Stimulated activated CD8-positive, alpha-beta memory T cell treated with anti-CD3 and anti-CD28 coated beads, Interleukin-15, amount 100 ng/mL, for 24 hours (primary cell): ENCODE data around the gene RGMB.
A peak's percentile ranks its signal among the peaks of the same experiment; 100 is the strongest.
"Not testable (repeated sequence)": the region's sequence is repeated elsewhere in the genome, so short reads cannot be mapped to it uniquely, and the experiment has no call there.

ENCODE experiments used
- DNase-seq: peaks from one replicate; pipeline ENCODE4 v3.0.0-alpha.2; 2020; ENCODE audit warnings: low read depth

Gene RGMB, protein sequence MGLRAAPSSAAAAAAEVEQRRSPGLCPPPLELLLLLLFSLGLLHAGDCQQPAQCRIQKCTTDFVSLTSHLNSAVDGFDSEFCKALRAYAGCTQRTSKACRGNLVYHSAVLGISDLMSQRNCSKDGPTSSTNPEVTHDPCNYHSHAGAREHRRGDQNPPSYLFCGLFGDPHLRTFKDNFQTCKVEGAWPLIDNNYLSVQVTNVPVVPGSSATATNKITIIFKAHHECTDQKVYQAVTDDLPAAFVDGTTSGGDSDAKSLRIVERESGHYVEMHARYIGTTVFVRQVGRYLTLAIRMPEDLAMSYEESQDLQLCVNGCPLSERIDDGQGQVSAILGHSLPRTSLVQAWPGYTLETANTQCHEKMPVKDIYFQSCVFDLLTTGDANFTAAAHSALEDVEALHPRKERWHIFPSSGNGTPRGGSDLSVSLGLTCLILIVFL

DNA sequence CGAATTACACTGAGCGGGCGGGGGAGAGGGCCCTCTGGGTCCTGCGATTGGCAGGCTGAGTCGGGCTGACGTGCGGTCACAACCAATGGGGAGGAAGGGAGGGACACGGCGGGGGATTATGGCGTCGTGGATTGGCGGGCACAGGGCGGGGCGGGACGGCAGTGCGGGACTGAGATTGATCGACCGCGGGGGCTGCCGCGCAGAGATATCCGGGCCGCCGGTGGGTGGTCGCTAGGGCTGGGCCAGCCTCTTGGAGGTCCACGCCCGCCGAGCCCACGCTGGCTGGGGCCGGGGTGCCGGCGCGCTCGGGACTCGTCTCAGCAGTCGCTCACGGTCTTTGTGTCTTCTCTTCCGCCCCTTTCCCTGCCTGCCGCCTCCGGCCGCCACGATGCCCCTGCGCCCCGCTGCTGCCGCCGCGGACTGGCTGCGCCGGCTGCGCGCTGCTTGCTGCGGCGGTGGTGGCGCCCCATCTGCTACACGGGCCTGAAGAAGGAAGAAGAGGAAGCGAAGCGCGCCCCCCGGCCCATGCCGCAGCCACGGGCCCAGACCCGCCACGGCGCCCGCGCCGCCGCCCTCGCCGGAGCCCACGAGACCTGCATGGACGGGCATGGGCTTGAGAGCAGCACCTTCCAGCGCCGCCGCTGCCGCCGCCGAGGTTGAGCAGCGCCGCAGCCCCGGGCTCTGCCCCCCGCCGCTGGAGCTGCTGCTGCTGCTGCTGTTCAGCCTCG, at the start of gene RGMB:
Gene RGMB, plus strand, starts transcription at position 200 of the 728 bp plus-strand sequence. Its CDS starts 408 bp downstream, at position 608.
- peak; percentile 64 for DNase-seq

DNA sequence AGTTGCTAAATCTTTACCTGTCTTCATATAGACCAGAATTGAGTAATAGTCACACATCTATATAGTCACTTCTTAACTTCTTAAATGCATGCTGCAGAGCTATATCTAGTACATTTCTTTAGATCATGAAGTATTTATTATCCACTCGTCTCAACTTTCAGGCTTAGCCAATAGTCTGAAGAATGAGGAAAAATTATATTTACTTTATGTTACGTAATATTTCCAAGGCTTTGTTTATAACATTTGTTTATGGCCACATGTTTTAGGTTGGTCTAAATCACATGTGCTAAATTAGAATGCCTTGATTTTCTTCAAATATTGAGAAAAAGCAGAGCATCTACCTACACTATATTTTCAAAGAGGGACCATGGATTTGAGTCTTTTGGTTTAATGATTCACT, 47.2 kb upstream of the RGMB start:
- DNase-seq: no peak

DNA sequence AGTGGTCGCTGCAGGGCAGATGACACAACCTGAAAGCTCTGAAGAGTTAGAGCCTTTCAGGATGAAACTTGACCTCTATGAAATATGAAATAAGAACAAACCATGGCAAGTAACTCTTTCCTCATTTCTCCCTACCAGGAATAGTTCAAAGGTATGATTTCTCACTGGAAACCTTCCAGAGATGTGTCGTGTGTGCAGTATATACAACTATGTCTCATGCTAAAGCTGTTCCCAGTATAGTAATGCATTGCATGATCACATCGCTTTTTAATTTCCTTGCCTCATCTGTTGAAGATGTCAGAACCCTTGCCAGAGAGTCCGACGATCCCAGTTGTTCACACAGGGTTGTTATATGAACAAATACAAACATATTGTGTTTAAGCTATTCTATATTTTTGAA, 45.8 kb upstream of the RGMB start:
- DNase-seq: no peak

DNA sequence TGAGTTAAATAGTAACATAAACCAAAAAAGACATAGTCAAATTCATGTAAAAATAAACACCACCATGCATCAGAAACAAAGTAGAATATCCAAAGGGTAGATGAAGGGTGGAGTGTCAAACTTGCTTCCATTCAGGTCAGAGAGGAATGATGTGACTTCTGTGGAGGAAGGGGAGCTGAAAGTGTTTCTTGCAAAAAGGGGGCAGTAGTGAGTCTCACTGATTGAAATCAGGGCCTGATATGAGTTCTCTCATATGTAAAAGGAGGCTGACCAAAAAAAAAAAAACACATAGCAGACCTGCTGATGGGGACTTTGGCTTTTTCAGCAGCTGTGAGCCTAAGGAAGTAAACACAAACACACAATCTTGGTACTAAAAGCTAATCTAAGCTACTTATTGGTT, 38.8 kb upstream of the RGMB start:
- DNase-seq: no peak

DNA sequence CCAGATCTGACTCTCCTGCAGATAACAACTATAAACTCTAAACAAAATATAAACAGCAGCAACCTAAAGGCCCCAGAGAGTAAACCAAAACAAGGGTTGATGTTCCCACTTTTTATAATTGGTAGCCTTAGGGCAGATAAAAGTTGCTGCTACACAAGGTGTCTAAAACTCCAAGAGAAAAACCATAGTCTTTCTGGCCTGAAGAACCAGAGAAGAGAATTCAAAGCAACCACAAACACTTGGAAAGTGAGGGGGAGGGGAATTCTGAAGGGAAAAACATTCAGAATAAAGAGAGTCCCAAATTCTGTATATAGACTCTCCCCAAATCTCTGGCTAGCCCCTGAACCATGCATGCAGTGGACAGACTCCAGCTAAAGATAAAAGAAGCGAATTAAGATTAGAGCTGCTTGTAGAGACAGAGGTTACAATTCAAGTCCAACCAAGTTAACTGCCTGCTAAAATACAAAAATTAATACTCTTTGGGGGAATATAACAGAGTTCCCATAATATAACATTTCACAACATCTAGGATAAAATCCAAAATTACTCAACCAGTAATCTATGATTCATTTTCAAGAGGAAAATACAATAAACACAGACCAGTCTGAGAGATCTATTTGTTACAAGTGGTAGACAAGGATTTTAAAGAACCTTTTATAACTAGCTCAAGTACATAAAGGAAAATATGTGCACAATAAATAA, 37.5 kb upstream of the RGMB start:
- no peak for DNase-seq

DNA sequence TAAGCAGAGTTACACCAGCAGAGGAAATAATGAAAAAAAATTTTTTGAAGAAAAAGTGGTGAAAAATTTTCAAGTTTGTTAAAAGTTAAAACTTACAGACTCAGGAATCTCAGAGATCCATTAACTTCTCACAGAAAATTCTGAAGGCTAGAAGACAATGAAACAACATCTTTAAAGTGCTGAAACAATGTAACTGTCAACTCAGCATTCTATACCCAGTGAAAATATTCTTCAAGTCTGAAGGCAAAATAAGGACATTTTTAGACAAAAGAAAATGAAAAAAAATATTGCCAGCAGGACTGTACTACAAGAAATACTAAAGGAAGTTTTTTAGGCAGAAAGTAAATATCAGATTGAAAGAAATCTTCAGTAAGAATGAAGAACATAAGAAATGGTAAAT, 36.7 kb upstream of the RGMB start:
- no peak for DNase-seq

DNA sequence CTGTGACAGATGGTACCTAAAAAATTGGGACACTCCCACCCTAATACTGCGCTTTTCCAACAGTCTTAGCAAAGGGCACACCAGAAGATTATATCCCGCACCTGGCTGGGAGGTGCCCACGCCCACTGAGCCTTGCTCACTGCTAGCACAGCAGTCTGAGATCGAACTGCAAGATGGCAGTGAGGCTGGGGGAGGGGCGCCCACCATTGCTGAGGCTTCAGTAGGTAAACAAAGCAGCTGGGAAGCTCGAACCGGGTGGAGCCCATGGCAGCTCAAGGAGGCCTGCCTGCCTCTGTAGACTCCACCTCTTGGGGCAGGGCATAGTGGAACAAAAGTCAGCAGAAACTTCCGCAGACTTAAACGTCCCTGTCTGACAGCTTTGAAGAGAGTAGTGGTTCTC, 36.0 kb upstream of the RGMB start:
- not testable (repeated sequence) for DNase-seq

DNA sequence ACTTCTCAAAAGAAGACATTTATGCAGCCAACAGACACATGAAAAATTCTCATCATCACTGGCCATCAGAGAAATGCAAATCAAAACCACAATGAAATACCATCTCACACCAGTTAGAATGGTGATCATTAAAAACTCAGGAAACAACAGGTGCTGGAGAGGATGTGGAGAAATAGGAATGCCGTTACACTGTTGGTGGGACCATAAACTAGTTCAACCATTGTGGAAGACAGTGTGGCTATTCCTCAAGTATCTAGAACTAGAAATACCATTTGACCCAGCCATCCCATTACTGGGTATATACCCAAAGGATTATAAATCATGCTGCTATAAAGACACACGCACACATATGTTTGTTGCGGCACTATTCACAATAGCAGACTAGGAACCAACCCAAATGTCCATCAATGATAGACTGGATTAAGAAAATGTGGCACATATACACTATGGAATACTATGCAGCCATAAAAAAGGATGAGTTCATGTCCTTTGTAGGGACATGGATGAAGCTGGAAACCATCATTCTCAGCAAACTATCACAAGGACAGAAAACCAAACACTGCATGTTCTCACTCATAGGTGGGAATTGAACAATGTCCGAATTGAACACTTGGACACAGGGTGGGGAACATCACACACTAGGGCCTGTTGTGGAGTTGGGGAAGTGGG, 34.8 kb upstream of the RGMB start:
- DNase-seq: not testable (repeated sequence)

DNA sequence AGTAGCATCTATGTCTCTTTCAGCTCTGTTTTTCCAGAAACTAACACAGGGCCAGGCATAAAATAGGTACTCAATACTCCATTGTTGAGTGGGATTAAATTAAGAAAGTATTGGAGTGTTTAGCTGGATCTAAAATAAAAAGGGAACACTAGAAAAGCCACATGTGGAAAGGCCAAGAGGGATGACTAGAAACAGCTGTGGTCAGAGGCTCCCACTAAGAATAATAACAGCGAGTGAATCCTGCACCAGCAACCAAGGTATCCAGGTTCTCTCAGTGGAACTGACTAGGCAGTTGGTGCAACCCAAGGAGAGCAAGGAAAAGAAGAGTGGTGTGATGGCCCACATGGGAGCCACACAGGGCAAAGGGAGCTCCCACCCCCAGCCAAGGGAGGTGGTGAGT, 31.5 kb upstream of the RGMB start:
- DNase-seq: no peak

DNA sequence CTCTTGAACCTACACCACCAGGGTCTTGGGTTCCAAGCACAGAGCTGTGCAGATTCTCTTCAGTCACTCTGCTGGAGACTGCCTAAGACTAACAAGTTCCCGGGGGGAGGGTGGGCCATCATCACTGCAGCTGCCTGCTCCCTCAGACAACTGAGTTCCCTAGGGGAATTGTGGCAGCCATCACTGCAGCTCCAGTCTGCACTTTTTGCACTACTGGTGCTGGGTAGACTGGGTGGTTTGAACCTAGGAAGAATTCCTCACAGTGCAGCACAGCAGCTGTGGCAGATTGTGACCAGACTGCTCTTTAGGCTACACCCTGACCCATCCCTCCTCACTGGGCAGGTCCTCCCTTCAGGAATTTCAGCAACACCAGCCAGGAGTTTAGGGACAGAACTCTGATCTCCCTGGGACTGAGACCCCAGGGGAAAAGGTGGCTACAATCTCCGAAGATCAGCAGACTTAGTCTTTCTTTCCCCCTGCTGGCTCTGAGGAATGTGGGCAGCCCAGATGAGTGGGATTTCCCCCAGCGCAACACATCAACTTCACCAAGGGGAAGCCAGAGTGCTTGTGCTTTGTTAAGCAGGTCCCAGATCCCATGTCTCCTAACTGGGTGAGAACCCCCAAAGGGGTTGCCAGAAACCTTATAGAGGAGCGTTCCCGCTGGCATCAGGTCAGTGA, 30.9 kb upstream of the RGMB start:
- DNase-seq: no peak

DNA sequence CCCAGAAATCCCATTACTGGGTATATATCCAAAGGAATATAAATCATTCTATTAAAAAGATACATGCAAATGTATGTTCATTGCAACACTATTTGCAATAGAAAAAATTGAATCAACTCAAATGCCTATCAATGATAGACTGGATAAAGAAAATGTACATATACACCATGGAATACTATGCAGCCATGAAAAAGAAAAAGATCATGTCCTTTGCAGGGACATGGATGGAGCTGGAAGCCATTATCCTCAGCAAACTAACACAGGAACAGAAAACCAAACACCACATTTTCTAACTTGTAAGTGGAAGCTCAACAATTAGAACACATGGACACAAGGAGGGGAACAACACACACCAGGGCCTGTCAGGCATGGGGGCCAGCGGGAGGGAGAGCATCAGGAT, 25.2 kb upstream of the RGMB start:
- not testable (repeated sequence) for DNase-seq

DNA sequence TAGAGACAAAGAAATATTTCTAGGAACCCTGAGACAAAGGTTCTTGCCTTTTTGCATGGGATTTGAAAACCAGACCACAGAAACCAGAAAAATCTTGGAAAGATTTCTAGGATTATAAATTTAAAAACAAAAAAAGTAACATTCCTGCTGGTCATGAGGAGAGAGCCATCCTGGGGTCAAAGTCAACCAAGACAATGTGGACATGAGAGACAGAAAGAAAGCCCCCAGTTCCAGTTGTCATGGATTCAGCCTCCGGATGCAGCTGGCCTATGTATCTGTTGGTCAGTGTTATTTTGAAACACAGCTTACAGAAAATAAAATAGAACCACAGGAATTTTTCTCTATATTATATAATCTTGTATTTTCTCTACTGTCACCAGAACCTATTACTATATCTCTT, 24.4 kb upstream of the RGMB start:
- DNase-seq: no peak

DNA sequence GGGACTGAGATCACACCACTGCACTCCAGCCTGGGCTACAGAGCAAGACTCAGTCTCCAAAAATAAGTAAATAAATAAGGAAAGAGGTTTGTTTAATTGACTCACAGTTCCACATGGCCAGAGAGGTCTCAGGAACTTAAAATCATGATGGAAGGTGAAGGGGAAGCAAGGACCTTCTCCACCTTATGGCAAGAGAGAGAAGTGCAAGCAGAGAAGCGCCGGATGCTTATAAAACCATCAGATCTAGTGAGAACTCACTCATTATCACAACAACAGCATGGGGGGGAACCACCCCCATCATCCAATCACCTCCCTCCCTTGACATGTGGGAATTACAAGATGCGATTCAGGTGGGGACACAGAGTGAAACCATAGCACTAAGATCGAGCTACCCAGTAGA, 22.8 kb upstream of the RGMB start:
- no peak for DNase-seq

DNA sequence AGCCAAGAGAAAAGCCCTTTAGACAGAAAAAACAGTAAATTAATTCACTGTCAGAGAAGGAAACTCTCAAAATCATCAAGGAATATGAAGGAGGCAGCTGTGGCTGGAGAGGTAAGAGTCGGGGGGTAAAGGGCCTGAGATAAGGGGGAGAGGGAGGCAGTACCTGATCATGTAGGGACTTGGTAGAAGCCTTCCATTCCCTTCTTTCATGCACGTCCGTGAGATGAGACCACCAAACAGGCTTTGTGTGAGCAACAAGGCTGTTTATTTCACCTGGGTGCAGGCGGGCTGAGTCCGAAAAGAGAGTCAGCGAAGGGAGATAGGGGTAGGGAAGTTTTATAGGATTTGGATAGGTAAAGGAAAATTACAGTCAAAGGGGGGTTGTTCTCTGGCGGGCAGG, 21.1 kb upstream of the RGMB start:
- not testable (repeated sequence) for DNase-seq

DNA sequence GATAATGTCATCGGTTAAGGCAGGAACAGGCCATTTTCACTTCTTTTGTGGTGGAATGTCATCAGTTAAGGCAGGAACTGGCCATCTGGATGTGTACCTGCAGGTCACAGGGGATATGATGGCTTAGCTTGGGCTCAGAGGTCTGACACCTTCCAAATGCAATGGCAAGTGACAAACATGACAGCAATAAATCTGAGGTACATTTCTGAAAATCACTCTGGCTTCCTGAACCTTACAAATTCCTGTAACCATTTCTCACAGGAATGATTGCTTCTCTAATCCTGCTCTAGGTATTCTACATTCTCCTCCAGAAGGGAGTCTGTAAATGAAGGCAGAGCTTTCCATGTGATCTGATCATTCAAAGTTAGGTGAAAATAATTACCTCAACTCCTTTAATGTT, 20.7 kb upstream of the RGMB start:
- not testable (repeated sequence) for DNase-seq

DNA sequence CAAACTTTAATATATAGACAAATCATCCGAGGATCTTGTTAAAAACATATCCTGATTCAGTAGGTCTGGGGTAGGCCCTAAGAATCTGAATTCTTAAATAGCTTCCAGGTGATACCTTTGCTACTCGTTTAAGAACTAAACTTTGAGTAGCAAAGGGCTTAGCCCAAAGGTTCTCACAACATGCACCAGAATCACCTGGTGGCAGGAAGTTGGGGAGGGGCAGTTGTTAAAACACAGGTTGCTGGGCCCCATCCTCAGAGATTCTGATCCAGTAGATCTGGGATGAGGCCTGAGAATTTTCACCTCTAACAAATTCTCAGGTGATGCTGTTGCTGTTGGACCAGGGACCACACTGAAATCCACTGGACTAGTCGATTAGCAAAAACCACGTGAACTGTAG, 20.0 kb upstream of the RGMB start:
- no peak for DNase-seq

DNA sequence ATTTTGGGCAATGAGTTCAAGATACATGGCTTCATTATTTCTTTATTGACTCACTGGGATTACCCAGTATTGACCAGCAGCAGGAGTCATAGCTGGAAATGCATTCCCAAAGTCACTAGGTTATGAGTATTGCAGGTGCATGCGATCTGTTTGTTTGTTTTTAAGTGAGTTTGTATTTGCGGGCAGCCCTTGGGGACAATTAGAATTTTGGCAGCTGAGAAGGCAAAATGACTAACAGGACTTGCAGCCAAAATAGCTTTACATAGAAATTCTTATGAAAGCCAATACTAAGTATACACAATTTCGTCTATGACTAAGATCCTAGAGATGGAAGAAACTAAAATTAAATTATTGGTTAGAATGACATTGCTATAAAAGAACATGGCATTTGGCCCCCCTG, 18.1 kb upstream of the RGMB start:
- DNase-seq: no peak

DNA sequence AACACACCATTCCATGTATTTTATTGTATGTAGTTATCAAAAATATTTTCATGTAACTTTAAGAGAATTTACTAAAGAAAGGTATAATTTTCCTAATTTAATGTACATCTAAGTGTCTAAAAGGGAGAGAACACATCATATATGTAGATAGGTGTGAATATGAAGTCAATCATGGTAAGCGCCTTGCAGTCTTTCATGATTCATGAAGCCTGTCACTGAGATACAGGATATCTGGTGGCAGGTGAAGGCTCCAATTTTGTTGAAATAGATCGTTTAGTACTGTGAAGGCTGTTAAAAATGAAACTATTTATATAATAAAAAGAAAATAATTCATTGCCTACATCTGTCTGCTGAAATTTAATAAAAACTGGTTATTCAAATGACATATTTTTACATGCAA, 15.5 kb upstream of the RGMB start:
- DNase-seq: no peak

DNA sequence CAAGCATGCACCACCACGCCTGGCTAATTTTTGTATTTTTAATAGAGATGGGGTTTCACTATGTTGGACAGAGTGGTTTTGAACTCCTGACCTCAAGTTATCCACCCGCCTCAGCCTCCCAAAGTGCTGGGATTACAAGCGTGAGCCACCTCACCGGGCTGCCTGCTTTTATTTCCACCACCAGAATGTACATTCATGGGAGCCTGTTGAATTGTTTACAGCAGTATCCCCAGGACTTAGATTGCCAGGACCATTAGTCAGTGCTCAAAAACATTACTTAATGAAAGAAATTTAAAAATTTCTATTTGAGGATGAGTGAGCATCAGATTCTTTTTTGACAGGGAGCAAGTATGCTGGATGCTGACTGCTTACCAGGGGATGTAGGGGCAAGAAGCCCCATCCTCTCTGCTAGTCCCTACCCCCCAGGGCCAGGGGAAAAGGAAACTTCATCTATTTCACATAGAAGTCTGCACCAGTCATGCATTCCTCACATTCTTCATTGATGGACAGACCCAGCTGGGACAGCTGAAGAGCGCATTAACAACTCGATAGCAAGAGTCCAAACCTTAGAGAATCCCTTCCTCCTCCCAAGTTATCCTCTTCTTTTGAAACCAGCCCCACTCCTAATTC, 10.3 kb upstream of the RGMB start:
- DNase-seq: no peak

DNA sequence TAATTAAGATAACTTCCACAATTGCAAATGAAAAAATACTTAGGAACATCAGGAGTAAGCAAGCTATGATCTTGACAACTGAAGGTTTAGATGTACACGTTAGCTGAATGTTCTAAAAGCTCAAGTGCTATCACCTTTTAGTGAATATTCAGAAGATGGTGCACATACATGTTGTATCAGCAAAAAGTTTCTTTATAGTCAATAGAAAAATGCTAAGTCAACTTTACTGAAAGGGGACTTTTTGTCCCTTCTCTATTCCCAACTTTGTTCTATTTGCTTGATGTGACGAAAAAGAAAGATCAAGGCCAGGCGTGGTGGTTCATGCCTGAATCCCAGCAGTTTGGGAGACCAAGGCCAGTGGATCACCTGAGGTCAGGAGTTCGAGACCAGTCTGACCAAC, 7.6 kb upstream of the RGMB start:
- no peak for DNase-seq

DNA sequence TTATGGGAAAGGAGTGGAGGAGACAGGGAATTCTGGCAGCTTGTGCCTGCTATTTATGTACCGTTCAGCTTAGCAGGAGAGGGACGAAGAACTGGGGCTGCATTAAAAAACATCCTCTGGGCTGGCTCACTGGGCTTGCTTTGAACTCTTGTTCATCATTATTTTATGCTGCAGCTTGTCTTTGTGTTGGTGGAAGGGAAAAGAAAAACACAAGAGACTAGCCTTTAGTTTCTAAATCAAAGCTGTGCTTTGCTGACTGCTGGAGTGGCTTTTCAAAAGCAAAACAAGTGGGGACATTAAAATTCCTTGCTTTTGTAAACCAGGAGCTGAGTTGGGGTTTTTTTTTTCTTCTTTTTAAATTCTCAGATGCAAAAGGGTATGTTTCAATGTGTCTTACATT, 5.9 kb upstream of the RGMB start:
- DNase-seq: no peak
